ENCODE results near the gene NISCH.

NISCH gene

DNA sequence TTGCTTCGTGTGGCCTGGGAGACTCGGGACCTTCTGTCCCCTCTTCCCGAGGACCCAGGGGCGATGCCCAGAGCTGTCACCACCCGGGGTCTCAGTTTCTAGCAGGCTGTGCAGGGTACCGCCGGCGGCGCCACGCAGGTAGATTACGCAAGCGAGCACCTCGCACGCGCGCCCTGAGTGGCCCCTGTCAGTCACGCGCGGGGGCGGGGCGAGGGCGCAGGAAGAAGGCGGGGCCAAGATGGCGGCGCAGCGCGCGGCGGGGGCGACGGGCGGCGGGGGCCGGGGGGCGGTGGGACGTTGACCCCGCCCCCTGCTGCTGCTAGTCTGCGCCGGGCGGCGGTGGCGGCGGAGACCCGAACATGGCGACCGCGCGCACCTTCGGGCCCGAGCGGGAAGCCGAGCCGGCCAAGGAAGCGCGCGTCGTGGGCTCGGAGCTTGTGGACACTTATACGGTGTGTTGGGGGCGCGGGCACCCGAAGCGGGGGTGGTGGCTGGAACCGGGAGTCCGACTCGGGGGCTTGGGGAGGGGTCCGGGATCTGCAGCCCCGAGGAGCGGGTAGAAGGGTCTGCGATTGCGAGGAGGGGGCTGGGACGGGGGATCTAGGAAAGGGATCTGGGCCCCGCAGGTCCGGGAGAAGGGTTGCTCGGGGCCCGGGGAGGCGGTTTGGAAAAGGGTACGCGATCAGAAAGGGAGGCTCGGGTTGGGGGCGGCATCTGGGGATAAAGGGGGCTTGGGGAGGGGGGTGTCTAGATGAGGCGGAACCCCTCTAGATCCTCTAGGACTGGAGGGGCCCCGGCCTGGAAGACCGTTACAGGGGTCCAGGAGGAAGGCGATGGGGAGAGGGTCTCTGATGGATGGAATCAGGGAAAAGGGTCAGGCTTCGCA, at the start of gene NISCH:
NISCH (plus strand) TSS at position 322 of the 886 bp plus-strand sequence; CDS start at position 360, 38 bp downstream.
- TF ChIP-seq TAF1 (IDR thresholded peaks at IDR 0.05; ENCODE audit: low read depth) (peak; percentile 86), EGR1 (IDR thresholded peaks at IDR 0.05) (peak; percentile 71; the same call in 1 of the 2 replicates), YY1 (IDR thresholded peaks at IDR 0.05; ENCODE audit: low read depth) (no peak; the same call in 1 of the 2 replicates), RAD21 (IDR thresholded peaks at IDR 0.05; ENCODE audit: low read depth) (no peak), EP300 (IDR thresholded peaks at IDR 0.05; ENCODE audit: borderline replicate concordance) (no peak), CREB1 (IDR thresholded peaks at IDR 0.05; ENCODE audit: low read depth) (no peak), FOXM1 (IDR thresholded peaks at IDR 0.05; ENCODE audit: borderline replicate concordance, low read depth) (no peak), CEBPB (IDR thresholded peaks at IDR 0.05) (peak; percentile 98), TEAD4 (IDR thresholded peaks at IDR 0.05) (no peak), NFIC (IDR thresholded peaks at IDR 0.05) (no peak), ZBTB7A (IDR thresholded peaks at IDR 0.05; ENCODE audit: low read depth) (peak; percentile 84), TCF12 (IDR thresholded peaks at IDR 0.05; ENCODE audit: low read depth) (no peak)
- TF ChIP-seq, protein P1, sequence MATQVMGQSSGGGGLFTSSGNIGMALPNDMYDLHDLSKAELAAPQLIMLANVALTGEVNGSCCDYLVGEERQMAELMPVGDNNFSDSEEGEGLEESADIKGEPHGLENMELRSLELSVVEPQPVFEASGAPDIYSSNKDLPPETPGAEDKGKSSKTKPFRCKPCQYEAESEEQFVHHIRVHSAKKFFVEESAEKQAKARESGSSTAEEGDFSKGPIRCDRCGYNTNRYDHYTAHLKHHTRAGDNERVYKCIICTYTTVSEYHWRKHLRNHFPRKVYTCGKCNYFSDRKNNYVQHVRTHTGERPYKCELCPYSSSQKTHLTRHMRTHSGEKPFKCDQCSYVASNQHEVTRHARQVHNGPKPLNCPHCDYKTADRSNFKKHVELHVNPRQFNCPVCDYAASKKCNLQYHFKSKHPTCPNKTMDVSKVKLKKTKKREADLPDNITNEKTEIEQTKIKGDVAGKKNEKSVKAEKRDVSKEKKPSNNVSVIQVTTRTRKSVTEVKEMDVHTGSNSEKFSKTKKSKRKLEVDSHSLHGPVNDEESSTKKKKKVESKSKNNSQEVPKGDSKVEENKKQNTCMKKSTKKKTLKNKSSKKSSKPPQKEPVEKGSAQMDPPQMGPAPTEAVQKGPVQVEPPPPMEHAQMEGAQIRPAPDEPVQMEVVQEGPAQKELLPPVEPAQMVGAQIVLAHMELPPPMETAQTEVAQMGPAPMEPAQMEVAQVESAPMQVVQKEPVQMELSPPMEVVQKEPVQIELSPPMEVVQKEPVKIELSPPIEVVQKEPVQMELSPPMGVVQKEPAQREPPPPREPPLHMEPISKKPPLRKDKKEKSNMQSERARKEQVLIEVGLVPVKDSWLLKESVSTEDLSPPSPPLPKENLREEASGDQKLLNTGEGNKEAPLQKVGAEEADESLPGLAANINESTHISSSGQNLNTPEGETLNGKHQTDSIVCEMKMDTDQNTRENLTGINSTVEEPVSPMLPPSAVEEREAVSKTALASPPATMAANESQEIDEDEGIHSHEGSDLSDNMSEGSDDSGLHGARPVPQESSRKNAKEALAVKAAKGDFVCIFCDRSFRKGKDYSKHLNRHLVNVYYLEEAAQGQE (IDR thresholded peaks at IDR 0.05; ENCODE audit: low read depth), result no peak
- TF ChIP-seq, protein P2, sequence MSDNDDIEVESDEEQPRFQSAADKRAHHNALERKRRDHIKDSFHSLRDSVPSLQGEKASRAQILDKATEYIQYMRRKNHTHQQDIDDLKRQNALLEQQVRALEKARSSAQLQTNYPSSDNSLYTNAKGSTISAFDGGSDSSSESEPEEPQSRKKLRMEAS (IDR thresholded peaks at IDR 0.05), result no peak; the same call in 1 of the 2 replicates
- TF ChIP-seq, protein P3, sequence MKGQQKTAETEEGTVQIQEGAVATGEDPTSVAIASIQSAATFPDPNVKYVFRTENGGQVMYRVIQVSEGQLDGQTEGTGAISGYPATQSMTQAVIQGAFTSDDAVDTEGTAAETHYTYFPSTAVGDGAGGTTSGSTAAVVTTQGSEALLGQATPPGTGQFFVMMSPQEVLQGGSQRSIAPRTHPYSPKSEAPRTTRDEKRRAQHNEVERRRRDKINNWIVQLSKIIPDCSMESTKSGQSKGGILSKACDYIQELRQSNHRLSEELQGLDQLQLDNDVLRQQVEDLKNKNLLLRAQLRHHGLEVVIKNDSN (IDR thresholded peaks at IDR 0.05), result peak; percentile 88

DNA sequence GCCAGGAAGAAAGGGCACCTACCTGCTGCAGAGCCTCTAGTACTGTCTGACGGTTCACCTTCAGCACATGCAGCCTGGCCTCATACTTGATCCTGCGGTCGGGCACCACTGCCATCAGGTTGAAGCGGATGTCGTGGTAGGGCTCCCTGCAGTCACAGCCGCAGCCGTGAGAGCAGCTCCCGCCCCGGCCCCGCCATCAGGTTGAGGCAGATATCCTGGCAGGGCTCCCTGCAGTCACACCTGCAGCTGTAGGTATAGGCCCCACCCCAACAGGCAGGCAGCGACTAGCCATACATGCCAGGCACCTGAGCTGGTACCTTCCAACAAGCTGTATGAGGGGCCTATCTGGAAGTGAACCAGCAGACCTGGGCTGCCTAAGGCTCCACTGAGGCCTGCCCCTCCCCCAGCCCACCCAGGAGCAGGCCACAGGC, 49.2 kb upstream of the NISCH start:
- TF ChIP-seq CEBPB (IDR thresholded peaks at IDR 0.05) (no peak), CREB1 (IDR thresholded peaks at IDR 0.05; ENCODE audit: low read depth) (no peak), TAF1 (IDR thresholded peaks at IDR 0.05; ENCODE audit: low read depth) (no peak), NFIC (IDR thresholded peaks at IDR 0.05) (no peak), RAD21 (IDR thresholded peaks at IDR 0.05; ENCODE audit: low read depth) (no peak), TCF12 (IDR thresholded peaks at IDR 0.05; ENCODE audit: low read depth) (no peak), ZBTB7A (IDR thresholded peaks at IDR 0.05; ENCODE audit: low read depth) (no peak), FOXM1 (IDR thresholded peaks at IDR 0.05; ENCODE audit: borderline replicate concordance, low read depth) (no peak), EGR1 (IDR thresholded peaks at IDR 0.05) (no peak), YY1 (IDR thresholded peaks at IDR 0.05; ENCODE audit: low read depth) (no peak), EP300 (IDR thresholded peaks at IDR 0.05; ENCODE audit: borderline replicate concordance) (no peak), TEAD4 (IDR thresholded peaks at IDR 0.05) (no peak)
- TF ChIP-seq, protein P2 (IDR thresholded peaks at IDR 0.05), result no peak
- TF ChIP-seq, protein P1 (IDR thresholded peaks at IDR 0.05; ENCODE audit: low read depth), result no peak
- TF ChIP-seq, protein P3 (IDR thresholded peaks at IDR 0.05), result no peak

DNA sequence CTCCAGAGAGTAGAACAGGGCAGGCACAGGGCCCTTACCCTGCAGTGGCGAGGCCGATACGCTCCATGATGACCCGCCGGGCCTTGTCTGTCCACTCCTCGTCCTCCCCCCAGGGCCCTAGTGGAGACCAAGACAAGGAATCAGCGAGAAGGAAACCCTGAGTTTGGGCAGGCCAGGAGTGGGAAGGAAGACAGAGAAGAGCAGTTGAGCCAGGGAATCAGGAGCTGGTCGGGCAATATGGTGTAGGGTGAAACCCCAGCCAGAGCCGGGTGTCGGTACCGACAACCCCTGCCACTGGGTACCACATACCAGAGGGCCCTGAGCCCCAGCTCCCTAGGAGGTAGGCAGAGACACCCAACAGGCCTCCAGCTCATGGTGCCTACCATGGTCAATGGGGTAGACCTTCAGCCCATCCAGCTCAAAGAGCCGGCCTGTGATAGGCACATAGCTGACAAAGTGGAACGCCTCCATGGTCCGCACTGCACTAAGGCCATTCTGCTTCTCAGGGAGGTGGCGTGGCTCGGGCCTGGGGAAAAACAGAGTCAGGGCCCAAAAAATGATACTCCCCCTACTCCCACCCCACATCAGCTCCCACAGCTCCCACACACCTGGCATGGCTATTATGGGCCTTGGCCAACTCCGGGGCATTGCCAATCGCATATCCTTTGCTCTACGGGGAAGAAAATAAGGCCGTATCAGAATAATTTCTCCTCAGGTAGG, 48.5 kb upstream of the NISCH start:
- TF ChIP-seq, protein P2 (IDR thresholded peaks at IDR 0.05), result no peak
- TF ChIP-seq CREB1 (IDR thresholded peaks at IDR 0.05; ENCODE audit: low read depth) (no peak), NFIC (IDR thresholded peaks at IDR 0.05) (no peak), CEBPB (IDR thresholded peaks at IDR 0.05) (no peak), YY1 (IDR thresholded peaks at IDR 0.05; ENCODE audit: low read depth) (no peak), TEAD4 (IDR thresholded peaks at IDR 0.05) (no peak), ZBTB7A (IDR thresholded peaks at IDR 0.05; ENCODE audit: low read depth) (no peak), EGR1 (IDR thresholded peaks at IDR 0.05) (no peak)
- TF ChIP-seq, protein P1 (IDR thresholded peaks at IDR 0.05; ENCODE audit: low read depth), result no peak

Data from Ishikawa (cell line).